PC-9 (cell line): Measurements from ENCODE around the gene DLX4. TPM values are rescaled to one million over a fixed set of nuclear protein-coding genes. Genes with fewer than 3 reads are reported as not detected.

Experiments
- Bru-seq: library from RNA; stranded (reverse); fragments of 400-500 nt; gene quantifications from one replicate; lab custom pipeline; 2021; lab: Mats Ljungman, UMichigan
- BruChase-seq, 2 experiments: library from RNA; stranded (reverse); fragments of 400-500 nt; gene quantifications; one replicate each; lab custom pipeline; 2021; lab: Mats Ljungman, UMichigan
- BruUV-seq: library from RNA; stranded (reverse); fragments of 400-500 nt; replicated peaks from 2 replicates; lab custom pipeline; 2021; lab: Mats Ljungman, UMichigan
- CTCF ChIA-PET: fragments of 300-600 bp; sonication (Branson Sonifier 250); formaldehyde crosslinking; loops from one replicate; lab custom pipeline; 2022; ENCODE audit warnings: antibody characterized with exemption; lab: Charles Lee
- POLR2A ChIA-PET: fragments of 300-600 bp; sonication (Branson Sonifier 250); formaldehyde crosslinking; loops from one replicate; lab custom pipeline; 2022; ENCODE audit warnings: antibody characterized with exemption; ENCODE audit not compliant: unreplicated experiment; lab: Charles Lee
- DNase-seq, 2 experiments: peaks; one replicate each; pipeline versions ENCODE4 v3.0.0 to v3.0.0-alpha.2; 2015 to 2022; ENCODE audit warnings: mixed read lengths in 1 of 2
- H2AFZ ChIP-seq: fragments of 200-600 bp; sonication (generic); 2 replicates; pipeline ENCODE4 v1.8.1; 2017; ENCODE audit warnings: antibody characterized with exemption
- H3F3A ChIP-seq: fragments of 200-600 bp; sonication (generic); 2 replicates; pipeline ENCODE4 v1.8.1; 2017; ENCODE audit warnings: antibody characterized with exemption, mild to moderate bottlenecking, low read depth; ENCODE audit not compliant: insufficient read depth
- H3K27ac ChIP-seq: fragments of 200-600 bp; sonication (generic); 2 replicates; pipeline ENCODE4 v1.6.1; 2016; ENCODE audit warnings: mixed run types
- H3K27me3 ChIP-seq: fragments of 200-600 bp; sonication (generic); 2 replicates; pipeline ENCODE4 v1.6.1; 2016; ENCODE audit warnings: low read depth, mixed run types; ENCODE audit not compliant: insufficient read depth
- H3K36me3 ChIP-seq: fragments of 200-600 bp; sonication (generic); 2 replicates; pipeline ENCODE4 v1.6.1; 2016; ENCODE audit warnings: low read depth, mixed run types
- H3K4me1 ChIP-seq: fragments of 200-600 bp; sonication (generic); replicated peaks from 2 replicates; pipeline ENCODE4 v1.6.1; 2016; ENCODE audit warnings: mixed run types; ENCODE audit not compliant: insufficient read depth
- H3K4me2 ChIP-seq: fragments of 200-600 bp; sonication (generic); 2 replicates; pipeline ENCODE4 v1.6.1; 2017; ENCODE audit warnings: mixed run types
- H3K4me3 ChIP-seq: fragments of 200-600 bp; sonication (generic); 2 replicates; pipeline ENCODE4 v1.6.1; 2016; ENCODE audit warnings: mixed run types
- H3K79me2 ChIP-seq: fragments of 200-600 bp; sonication (generic); 2 replicates; pipeline ENCODE4 v1.6.1; 2017; ENCODE audit warnings: low read depth, mixed run types
- H3K9me2 ChIP-seq: fragments of 200-600 bp; sonication (generic); 2 replicates; pipeline ENCODE4 v1.8.1; 2017; ENCODE audit warnings: mild to moderate bottlenecking; ENCODE audit not compliant: insufficient read depth
- H3K9me3 ChIP-seq: fragments of 200-600 bp; sonication (generic); 2 replicates; pipeline ENCODE4 v1.8.1; 2016; ENCODE audit warnings: low read depth; ENCODE audit not compliant: insufficient read depth
- H4K20me1 ChIP-seq: fragments of 200-600 bp; sonication (generic); 2 replicates; pipeline ENCODE4 v1.8.1; 2017; ENCODE audit not compliant: insufficient read depth
- EZH2 ChIP-seq: fragments of 200-600 bp; sonication (generic); IDR thresholded peaks from 2 replicates; pipeline ENCODE4 v1.8.0; 2017; ENCODE audit warnings: antibody characterized with exemption, low read depth
- intact Hi-C: fragments of 100-400 bp; cut with micrococcal nuclease; formaldehyde crosslinking; loops from one replicate; pipeline ENCODE4 v1.10.0; 2022; ENCODE audit not compliant: unreplicated experiment
- long read RNA-seq: library from polyadenylated mRNA; stranded (forward); transcript quantifications from one replicate; pipeline ENCODE4 v2.0.0, GENCODE V29; 2022
- total RNA-seq: library from RNA; stranded (reverse); gene quantifications from 2 replicates; pipeline ENCODE4 v1.2.3, GENCODE V29; 2021
- TF ChIP-seq, protein P1 (sequence below): fragments of 200-600 bp; sonication (generic); conservative IDR thresholded peaks from 2 replicates; pipeline ENCODE4 v1.6.1; 2017; ENCODE audit warnings: mixed run types, antibody characterized with exemption, mild to moderate bottlenecking, moderate library complexity

DLX4 gene, protein sequence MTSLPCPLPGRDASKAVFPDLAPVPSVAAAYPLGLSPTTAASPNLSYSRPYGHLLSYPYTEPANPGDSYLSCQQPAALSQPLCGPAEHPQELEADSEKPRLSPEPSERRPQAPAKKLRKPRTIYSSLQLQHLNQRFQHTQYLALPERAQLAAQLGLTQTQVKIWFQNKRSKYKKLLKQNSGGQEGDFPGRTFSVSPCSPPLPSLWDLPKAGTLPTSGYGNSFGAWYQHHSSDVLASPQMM
- 6.2 and 8.8 TPM in 2 replicates for total RNA-seq
- percentile 23 among the genes with signal in this experiment for Bru-seq, nascent RNA
- percentile 39 among the genes with signal in this experiment for BruChase-seq, experiment 1, labeled RNA remaining after a 2-hour chase
- percentile 45 among the genes with signal in this experiment for BruChase-seq, experiment 2, labeled RNA remaining after a 6-hour chase
- long read RNA-seq, partial matches to known transcripts: 0 of 10 reads
- long read RNA-seq, other reads (novel, unspliced or antisense): 7 of 10 reads

DNA sequence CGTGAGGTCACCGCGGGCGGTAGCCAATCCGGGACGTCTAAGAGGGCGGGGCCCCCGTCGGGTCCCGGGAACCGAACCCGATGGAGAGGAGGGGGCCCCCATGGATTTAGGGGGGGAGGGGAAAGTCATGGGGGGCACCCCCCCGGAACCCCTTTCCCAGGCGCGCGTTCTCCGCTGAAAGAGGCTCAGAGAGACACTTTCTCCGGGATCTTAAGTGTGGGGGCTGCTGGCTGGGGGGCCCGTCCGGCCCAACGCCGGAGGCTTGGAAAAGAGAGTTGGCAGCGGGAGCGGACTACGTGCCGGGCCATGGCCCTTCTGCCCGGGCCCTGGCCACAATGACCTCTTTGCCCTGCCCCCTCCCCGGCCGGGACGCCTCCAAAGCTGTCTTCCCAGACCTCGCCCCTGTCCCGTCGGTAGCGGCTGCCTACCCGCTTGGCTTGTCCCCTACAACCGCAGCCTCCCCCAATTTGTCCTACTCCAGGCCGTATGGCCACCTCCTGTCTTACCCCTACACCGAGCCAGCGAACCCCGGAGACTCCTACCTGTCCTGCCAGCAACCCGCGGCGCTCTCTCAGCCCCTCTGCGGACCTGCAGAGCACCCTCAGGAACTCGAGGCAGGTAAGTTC, at the start of gene DLX4:
DLX4 (plus strand) TSS at position 57 of the 626 bp plus-strand sequence; CDS start at position 336, 279 bp downstream.
- no peaks in the 10 kb centered on the region for H3K79me2 ChIP-seq
- peak within 1 kb of the TSS; percentile 64 for H2AFZ ChIP-seq
- H3K4me1 ChIP-seq: peaks cover 5% of the 10 kb centered on the region; the same call in 1 of the 2 replicates
- no peak within 1 kb of the TSS for H3K27ac ChIP-seq
- CTCF ChIA-PET: no interaction called here
- POLR2A ChIA-PET: no interaction called here
- H3K9me2 ChIP-seq: no peaks in the 10 kb centered on the region
- no peaks in the 10 kb centered on the region for H3K9me3 ChIP-seq
- intact Hi-C loops: no loop called here
- BruUV-seq: no TSS peak
- DNase-seq: no peak
- H3F3A ChIP-seq: peaks cover 31% of the 10 kb centered on the region
- H4K20me1 ChIP-seq: no peaks in the 10 kb centered on the region
- H3K36me3 ChIP-seq: no peaks in the 10 kb centered on the region
- peaks cover 66% of the 10 kb centered on the region for H3K27me3 ChIP-seq
- TF ChIP-seq EZH2: no peak
- TF ChIP-seq, protein P1, sequence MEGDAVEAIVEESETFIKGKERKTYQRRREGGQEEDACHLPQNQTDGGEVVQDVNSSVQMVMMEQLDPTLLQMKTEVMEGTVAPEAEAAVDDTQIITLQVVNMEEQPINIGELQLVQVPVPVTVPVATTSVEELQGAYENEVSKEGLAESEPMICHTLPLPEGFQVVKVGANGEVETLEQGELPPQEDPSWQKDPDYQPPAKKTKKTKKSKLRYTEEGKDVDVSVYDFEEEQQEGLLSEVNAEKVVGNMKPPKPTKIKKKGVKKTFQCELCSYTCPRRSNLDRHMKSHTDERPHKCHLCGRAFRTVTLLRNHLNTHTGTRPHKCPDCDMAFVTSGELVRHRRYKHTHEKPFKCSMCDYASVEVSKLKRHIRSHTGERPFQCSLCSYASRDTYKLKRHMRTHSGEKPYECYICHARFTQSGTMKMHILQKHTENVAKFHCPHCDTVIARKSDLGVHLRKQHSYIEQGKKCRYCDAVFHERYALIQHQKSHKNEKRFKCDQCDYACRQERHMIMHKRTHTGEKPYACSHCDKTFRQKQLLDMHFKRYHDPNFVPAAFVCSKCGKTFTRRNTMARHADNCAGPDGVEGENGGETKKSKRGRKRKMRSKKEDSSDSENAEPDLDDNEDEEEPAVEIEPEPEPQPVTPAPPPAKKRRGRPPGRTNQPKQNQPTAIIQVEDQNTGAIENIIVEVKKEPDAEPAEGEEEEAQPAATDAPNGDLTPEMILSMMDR: no peak
- H3K4me3 ChIP-seq: peak within 1 kb of the TSS; percentile 52
- peak within 1 kb of the TSS; percentile 74 for H3K4me2 ChIP-seq

GRCh38 chr17:49920030-49920769, 48.8 kb upstream of the DLX4 start:
- ChIA-PET POLR2A (interaction anchor here (0.6 kb wide), 1 partner anchor 221 kb away, joined by 5 read pairs; no protein-coding TSS in a partner anchor), CTCF (no interaction called here)
- BruUV-seq: no TSS peak
- TF ChIP-seq EZH2: no peak
- TF ChIP-seq, protein P1: no peak
- Histone ChIP-seq H4K20me1 (no peaks in the 10 kb centered on the region), H3K27ac (no peak overlapping the region), H3K79me2 (no peaks in the 10 kb centered on the region), H3K27me3 (no peaks in the 10 kb centered on the region), H3K4me1 (0 out of 2 replicates have a peak, but pooled peaks cover 4% of the 10 kb centered on the region), H3F3A (peaks cover 11% of the 10 kb centered on the region), H3K4me2 (no peak overlapping the region), H2AFZ (no peak overlapping the region), H3K4me3 (no peak overlapping the region), H3K9me3 (no peaks in the 10 kb centered on the region), H3K36me3 (no peaks in the 10 kb centered on the region), H3K9me2 (no peaks in the 10 kb centered on the region)
- DNase-seq: no peak
- intact Hi-C loops: no loop called here

DNA sequence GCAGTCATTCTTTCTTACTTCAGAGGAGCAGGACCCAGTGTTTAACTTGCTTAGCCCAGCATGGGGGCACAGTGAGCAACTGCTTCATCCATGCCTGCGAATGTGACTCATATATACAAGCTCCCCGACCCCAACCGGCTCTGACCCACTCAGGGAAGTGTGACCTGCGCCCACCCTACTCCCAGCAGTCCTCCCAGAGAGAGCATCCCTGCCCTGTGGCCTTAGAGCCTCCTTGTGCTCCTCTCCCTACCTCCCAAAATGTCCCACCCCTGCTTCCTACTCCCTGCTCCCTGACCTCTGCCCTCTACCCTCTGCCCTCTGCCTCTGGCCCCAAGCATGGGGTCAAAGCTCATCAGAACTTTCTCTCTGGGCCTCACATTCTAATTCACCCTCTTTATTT, 46.9 kb upstream of the DLX4 start:
- BruUV-seq: no TSS peak
- H2AFZ ChIP-seq: no peak overlapping the region

More for the DNA sequence above, 46.9 kb upstream of the DLX4 start:
- Histone ChIP-seq H3K27ac (no peak overlapping the region), H3K27me3 (no peaks in the 10 kb centered on the region), H3F3A (peaks cover 7% of the 10 kb centered on the region), H3K4me3 (no peak overlapping the region), H3K36me3 (no peaks in the 10 kb centered on the region), H3K79me2 (no peaks in the 10 kb centered on the region), H4K20me1 (no peaks in the 10 kb centered on the region), H3K4me1 (0 out of 2 replicates have a peak, but pooled peaks cover 4% of the 10 kb centered on the region), H3K9me3 (no peaks in the 10 kb centered on the region), H3K9me2 (no peaks in the 10 kb centered on the region), H3K4me2 (no peak overlapping the region)
- intact Hi-C loops: no loop called here
- POLR2A ChIA-PET: no interaction called here
- TF ChIP-seq EZH2: no peak
- TF ChIP-seq, protein P1: no peak
- CTCF ChIA-PET: interaction anchor here (0.6 kb wide), 1 partner anchor 17 kb away, joined by 3 read pairs; no protein-coding TSS in a partner anchor
- no peak for DNase-seq
